Subcutaneous adipose tissue (tissue), 4 donors: ENCODE data around the gene STAM. TPM values are rescaled to one million over a fixed set of nuclear protein-coding genes. Genes with fewer than 3 reads are reported as not detected.

Experiments used
- CTCF ChIP-seq: fragments of 450-650 bp; IDR thresholded peaks from one replicate; pipeline ENCODE4 v1.5.1; 2016; ENCODE audit warnings: low read depth, mild to moderate bottlenecking, control low read depth, antibody characterized with exemption, moderate library complexity
- total RNA-seq, 4 donors: library from RNA; depleted of rRNA; stranded (reverse); fragments of >200 nt; gene quantifications; one replicate each; pipeline ENCODE4 v1.1.0, GENCODE V29; 2016

Gene STAM
- total RNA-seq, 4 donors from 2014 or later, result 14.5 to 28.8 (median 25.6) TPM

- no peak for TF ChIP-seq CTCF
Measured at GRCh38 chr10:17698696-17699095, 54.7 kb downstream of the STAM start.

- TF ChIP-seq CTCF, result no peak
Measured at GRCh38 chr10:17701301-17701700, 57.4 kb downstream of the STAM start.

GRCh38 chr10:17703706-17704105 is 59.8 kb downstream of the STAM start:
- TF ChIP-seq CTCF, result no peak

GRCh38 chr10:17708821-17709220 is 64.9 kb downstream of the STAM start:
- no peak for TF ChIP-seq CTCF

- TF ChIP-seq CTCF, result no peak
Measured at GRCh38 chr10:17709492-17709891, 65.5 kb downstream of the STAM start.

- TF ChIP-seq CTCF, result no peak
Measured at GRCh38 chr10:17710181-17710580, 66.2 kb downstream of the STAM start.

GRCh38 chr10:17712053-17712452 is 68.1 kb downstream of the STAM start:
- TF ChIP-seq CTCF, result no peak
